SJSA1 (cell line): ENCODE measurements around the gene ITSN1. TPM values are rescaled to one million over a fixed set of nuclear protein-coding genes. Genes with fewer than 3 reads are reported as not detected.

ENCODE experiments used
- DNase-seq, 2 experiments: peaks; one replicate each; pipeline ENCODE4 v3.0.0-alpha.2; 2015 to 2020; ENCODE audit warnings: low spot score in 2 of 2, low read depth in 1 of 2
- H3K27ac ChIP-seq: fragments of 250-450 bp; sonication (Bioruptor Pico); 2 replicates; pipeline ENCODE4 v1.5.1; 2020; ENCODE audit warnings: mild to moderate bottlenecking, moderate library complexity
- H3K27me3 ChIP-seq: fragments of 250-450 bp; sonication (Bioruptor Pico); replicated peaks from 2 replicates; pipeline ENCODE4 v1.5.1; 2020; ENCODE audit warnings: mild to moderate bottlenecking, moderate library complexity
- H3K36me3 ChIP-seq: fragments of 250-450 bp; sonication (Bioruptor Pico); 2 replicates; pipeline ENCODE4 v1.5.1; 2020; ENCODE audit warnings: mild to moderate bottlenecking
- H3K4me1 ChIP-seq: fragments of 250-450 bp; sonication (Bioruptor Pico); replicated peaks from 2 replicates; pipeline ENCODE4 v1.6.1; 2021; ENCODE audit warnings: mild to moderate bottlenecking
- H3K4me3 ChIP-seq: fragments of 250-450 bp; sonication (Bioruptor Pico); 2 replicates; pipeline ENCODE4 v1.5.1; 2020; ENCODE audit warnings: mild to moderate bottlenecking
- H3K9me3 ChIP-seq: fragments of 250-450 bp; sonication (Bioruptor Pico); replicated peaks from 2 replicates; pipeline ENCODE4 v1.5.1; 2020; ENCODE audit warnings: mild to moderate bottlenecking
- total RNA-seq: library from RNA; depleted of rRNA; stranded (reverse); fragments of >200 nt; shearing (Covaris generic); gene quantifications from 2 replicates; pipeline ENCODE4 v1.2.3, GENCODE V29; 2014

The ITSN1 gene
- total RNA-seq, 1 experiment from 2014 or later = 53.2 TPM

DNA sequence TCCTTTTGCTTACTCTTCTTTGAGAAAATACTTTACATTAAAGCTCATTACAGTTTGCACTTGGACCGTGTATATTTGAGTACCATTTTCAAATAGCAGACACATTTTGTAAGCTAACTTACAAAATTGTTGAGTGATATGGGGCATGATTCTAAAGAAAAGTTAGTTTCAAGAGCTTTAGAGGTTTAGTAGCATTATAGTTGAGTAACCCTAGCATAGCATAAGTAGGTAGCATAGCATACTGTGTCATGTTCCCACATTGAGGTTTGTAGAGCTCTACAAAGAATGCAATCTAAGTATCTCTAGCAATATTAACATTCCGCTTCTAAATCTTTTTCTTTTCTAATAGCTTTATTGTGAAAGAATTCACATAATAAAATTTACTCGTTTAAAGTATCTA lies 92.0 kb downstream of the ITSN1 start:
- no peak overlapping the region for H3K4me3 ChIP-seq
- H3K36me3 ChIP-seq = peaks cover 18% of the 10 kb centered on the region
- no peaks in the 10 kb centered on the region for H3K9me3 ChIP-seq
- H3K27ac ChIP-seq = no peak overlapping the region
- no peak for DNase-seq
- H3K27me3 ChIP-seq = no peaks in the 10 kb centered on the region
- H3K4me1 ChIP-seq = no peaks in the 10 kb centered on the region

GRCh38 chr21:33734818-33735217 lies 92.5 kb downstream of the ITSN1 start:
- Histone ChIP-seq H3K36me3 (peaks cover 18% of the 10 kb centered on the region), H3K27ac (no peak overlapping the region), H3K4me3 (no peak overlapping the region), H3K27me3 (no peaks in the 10 kb centered on the region), H3K4me1 (no peaks in the 10 kb centered on the region), H3K9me3 (no peaks in the 10 kb centered on the region)
- DNase-seq = no peak

DNA sequence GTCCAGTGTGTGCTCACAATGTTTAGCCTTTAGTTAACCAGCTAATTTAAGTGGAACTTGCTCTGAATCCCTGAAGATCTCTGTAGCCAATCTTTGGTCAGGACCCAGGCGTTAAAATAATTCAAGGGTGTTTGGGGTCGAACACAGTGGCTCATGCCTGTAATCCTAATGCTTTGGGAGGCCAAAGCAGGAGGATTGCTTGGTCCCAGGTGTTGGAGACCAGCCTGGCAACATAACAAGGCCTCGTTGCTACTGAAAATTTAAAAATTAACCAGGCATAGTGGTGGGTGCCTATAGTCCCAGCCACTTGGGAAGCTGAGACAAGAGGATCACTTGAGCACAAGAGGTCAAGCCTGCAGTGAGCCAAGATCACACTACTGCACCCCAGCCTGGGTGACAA lies 94.3 kb downstream of the ITSN1 start:
- Histone ChIP-seq H3K4me1 (peaks cover 6% of the 10 kb centered on the region; the same call in 1 of the 2 replicates), H3K27ac (no peak overlapping the region), H3K4me3 (no peak overlapping the region), H3K9me3 (no peaks in the 10 kb centered on the region), H3K27me3 (no peaks in the 10 kb centered on the region), H3K36me3 (peaks cover 11% of the 10 kb centered on the region)
- DNase-seq = no peak

- H3K27me3 ChIP-seq = no peaks in the 10 kb centered on the region
- no peaks in the 10 kb centered on the region for H3K9me3 ChIP-seq
- H3K4me3 ChIP-seq = no peak overlapping the region
- no peak overlapping the region for H3K27ac ChIP-seq
- peaks cover 6% of the 10 kb centered on the region; the same call in 1 of the 2 replicates for H3K4me1 ChIP-seq
- peaks cover 19% of the 10 kb centered on the region for H3K36me3 ChIP-seq
- no peak for DNase-seq
Measured at GRCh38 chr21:33739701-33740100, 97.4 kb downstream of the ITSN1 start.

DNA sequence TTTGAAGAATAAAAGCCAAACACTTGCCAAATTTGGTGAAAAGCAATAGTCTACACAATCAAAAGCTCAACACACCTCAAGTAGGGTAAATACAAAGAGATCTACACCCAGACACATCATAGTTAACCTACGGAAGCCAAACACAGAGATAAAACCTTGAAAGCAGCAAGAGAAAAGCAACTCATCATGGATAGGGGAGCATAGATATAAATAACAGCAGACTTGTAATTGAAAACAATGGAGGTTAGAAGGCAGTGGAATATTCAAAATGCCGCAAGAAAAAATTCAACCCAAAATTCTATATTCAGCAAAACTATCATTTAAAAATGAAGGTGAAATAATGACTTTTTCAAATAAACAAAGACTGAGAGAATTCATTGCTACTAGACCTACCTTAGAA lies 105.1 kb downstream of the ITSN1 start:
- H3K27ac ChIP-seq = no peak overlapping the region
- no peaks in the 10 kb centered on the region for H3K4me1 ChIP-seq
- peaks cover 10% of the 10 kb centered on the region; the same call in 1 of the 2 replicates for H3K9me3 ChIP-seq
- DNase-seq = no peak
- H3K36me3 ChIP-seq = peaks cover 57% of the 10 kb centered on the region
- H3K4me3 ChIP-seq = no peak overlapping the region
- no peaks in the 10 kb centered on the region for H3K27me3 ChIP-seq

GRCh38 chr21:33748903-33749302 lies 106.6 kb downstream of the ITSN1 start:
- H3K27me3 ChIP-seq = no peaks in the 10 kb centered on the region
- H3K4me3 ChIP-seq = no peak overlapping the region
- H3K36me3 ChIP-seq = peaks cover 63% of the 10 kb centered on the region
- DNase-seq = no peak
- H3K4me1 ChIP-seq = no peaks in the 10 kb centered on the region
- no peak overlapping the region for H3K27ac ChIP-seq
- peaks cover 10% of the 10 kb centered on the region; the same call in 1 of the 2 replicates for H3K9me3 ChIP-seq

DNA sequence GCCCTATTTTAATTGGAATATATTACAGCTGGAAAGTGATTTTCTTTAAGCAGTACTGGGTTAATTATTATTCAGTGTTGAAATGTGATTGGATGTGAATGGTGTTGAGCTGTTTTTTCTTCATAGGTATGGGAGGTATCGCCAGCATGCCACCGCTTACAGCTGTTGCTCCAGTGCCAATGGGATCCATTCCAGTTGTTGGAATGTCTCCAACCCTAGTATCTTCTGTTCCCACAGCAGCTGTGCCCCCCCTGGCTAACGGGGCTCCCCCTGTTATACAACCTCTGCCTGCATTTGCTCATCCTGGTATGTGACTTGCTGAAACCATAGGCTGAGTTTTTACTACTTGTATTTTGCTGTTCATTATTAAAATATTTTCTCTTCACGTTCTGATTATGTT lies 107.7 kb downstream of the ITSN1 start:
- no peak overlapping the region for H3K4me3 ChIP-seq
- H3K27ac ChIP-seq = no peak overlapping the region
- DNase-seq = no peak

DNA sequence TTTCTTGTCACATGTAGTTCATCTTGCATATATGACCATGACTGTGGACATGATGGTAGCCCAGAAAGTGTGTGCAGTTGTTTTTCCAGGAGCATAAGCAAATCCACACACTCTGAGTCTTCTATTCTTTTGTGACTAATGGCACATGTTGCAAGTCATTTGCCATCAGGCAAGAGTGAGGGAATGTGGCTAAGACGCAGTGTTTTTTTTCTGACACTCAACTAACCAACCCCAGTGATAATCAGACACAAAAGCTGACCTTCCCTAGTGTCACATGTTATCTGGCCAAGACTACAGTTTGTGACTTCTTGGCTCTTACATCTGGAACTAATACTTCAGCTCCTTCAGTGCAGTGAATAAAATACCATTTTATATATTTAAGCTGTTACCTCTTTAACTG lies 108.8 kb downstream of the ITSN1 start:
- H3K27ac ChIP-seq = no peak overlapping the region
- no peaks in the 10 kb centered on the region for H3K27me3 ChIP-seq
- no peaks in the 10 kb centered on the region for H3K4me1 ChIP-seq
- no peak overlapping the region for H3K4me3 ChIP-seq
- no peak for DNase-seq
- H3K36me3 ChIP-seq = peaks cover 54% of the 10 kb centered on the region
- peaks cover 7% of the 10 kb centered on the region; the same call in 1 of the 2 replicates for H3K9me3 ChIP-seq

More for the DNA sequence above, 107.7 kb downstream of the ITSN1 start:
- Histone ChIP-seq H3K36me3 (peaks cover 57% of the 10 kb centered on the region), H3K27me3 (no peaks in the 10 kb centered on the region), H3K9me3 (peaks cover 10% of the 10 kb centered on the region; the same call in 1 of the 2 replicates), H3K4me1 (no peaks in the 10 kb centered on the region)

DNA sequence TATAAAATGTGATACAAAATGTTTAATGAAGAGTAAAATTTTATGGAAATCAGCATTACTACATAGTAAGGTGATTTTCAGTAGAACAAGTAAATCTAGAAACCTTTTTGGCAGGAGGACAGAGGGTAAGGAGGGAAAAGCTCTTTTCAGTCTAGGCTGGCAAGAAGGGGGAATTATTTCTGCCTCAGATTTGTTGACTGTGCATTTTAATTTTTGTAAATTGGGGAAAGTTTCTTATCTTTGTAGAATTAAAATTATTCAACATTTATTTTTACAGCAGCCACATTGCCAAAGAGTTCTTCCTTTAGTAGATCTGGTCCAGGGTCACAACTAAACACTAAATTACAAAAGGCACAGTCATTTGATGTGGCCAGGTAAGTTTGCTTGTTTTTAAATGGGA lies 109.2 kb downstream of the ITSN1 start:
- no peak for DNase-seq
- no peak overlapping the region for H3K4me3 ChIP-seq
- H3K27me3 ChIP-seq = no peaks in the 10 kb centered on the region
- H3K27ac ChIP-seq = no peak overlapping the region
- H3K9me3 ChIP-seq = peaks cover 7% of the 10 kb centered on the region; the same call in 1 of the 2 replicates
- peaks cover 50% of the 10 kb centered on the region for H3K36me3 ChIP-seq
- no peaks in the 10 kb centered on the region for H3K4me1 ChIP-seq

DNA sequence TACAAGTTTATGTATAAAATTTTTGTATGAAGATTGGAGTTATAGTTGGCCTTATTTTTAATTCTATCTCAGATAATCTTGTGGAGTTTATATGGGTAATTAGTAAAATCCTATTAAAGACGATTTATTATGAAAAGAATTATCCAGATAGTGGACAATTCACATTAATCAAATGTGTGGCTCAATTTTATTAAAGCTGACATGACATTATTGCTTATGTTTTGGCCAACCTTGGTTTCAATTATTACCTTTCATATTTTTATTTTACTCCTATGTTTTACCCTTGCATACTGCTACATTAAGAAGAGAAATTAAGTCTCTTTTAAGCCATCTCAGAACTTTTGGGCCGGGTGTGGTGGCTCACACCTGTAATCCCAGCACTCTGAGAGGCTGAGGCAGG lies 110.0 kb downstream of the ITSN1 start:
- Histone ChIP-seq H3K4me1 (no peaks in the 10 kb centered on the region), H3K36me3 (peaks cover 43% of the 10 kb centered on the region), H3K9me3 (peaks cover 2% of the 10 kb centered on the region; the same call in 1 of the 2 replicates), H3K27me3 (no peaks in the 10 kb centered on the region), H3K4me3 (no peak overlapping the region), H3K27ac (no peak overlapping the region)
- no peak for DNase-seq

- H3K27ac ChIP-seq = no peak overlapping the region
- peaks cover 37% of the 10 kb centered on the region for H3K36me3 ChIP-seq
- H3K27me3 ChIP-seq = no peaks in the 10 kb centered on the region
- peaks cover 3% of the 10 kb centered on the region for H3K4me1 ChIP-seq
- no peaks in the 10 kb centered on the region for H3K9me3 ChIP-seq
- no peak for DNase-seq
- H3K4me3 ChIP-seq = no peak overlapping the region
Measured at GRCh38 chr21:33753886-33754285, 111.6 kb downstream of the ITSN1 start.

DNA sequence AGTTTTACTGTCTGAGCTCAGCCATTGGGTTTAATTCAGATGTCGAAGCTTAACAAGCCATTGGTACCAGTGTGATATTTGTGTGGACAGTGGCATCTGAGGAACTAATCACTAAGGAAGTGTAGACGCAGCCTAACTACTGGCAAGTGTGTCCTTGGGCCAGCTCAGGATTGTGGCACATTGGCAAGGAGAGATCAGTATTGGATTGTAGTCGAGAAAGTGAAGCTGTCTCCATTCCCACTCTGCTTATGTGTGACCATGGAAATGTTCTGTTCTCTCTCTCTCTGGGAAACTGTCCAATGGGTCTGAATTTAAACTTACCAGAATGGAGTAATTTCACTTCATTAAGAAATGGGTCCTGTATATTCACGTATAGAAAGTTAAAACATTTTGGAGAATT lies 112.2 kb downstream of the ITSN1 start:
- DNase-seq = no peak
- H3K9me3 ChIP-seq = no peaks in the 10 kb centered on the region
- H3K27me3 ChIP-seq = no peaks in the 10 kb centered on the region

DNA sequence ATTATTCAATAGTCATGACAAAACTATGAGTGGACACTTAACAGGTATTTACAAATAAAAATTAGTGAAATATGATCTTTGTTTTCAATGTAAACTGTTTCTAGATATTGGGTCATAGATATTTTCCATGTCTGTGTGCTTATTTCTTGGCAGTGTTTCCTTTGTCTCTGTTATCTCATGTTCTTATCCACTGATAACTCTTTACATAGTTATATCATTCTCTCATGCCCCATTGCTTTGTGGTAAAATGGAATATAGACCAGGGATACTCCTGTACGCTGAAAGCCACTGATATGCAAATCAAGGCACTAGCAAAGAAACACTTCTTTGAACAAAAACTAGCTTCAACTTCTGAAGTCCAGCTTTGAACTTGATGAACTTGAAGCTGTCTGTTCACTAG lies 113.1 kb downstream of the ITSN1 start:
- Histone ChIP-seq H3K27me3 (no peaks in the 10 kb centered on the region), H3K4me3 (no peak overlapping the region), H3K36me3 (peaks cover 32% of the 10 kb centered on the region), H3K27ac (no peak overlapping the region), H3K9me3 (no peaks in the 10 kb centered on the region), H3K4me1 (peaks cover 18% of the 10 kb centered on the region)
- no peak for DNase-seq

More for the DNA sequence above, 112.2 kb downstream of the ITSN1 start:
- Histone ChIP-seq H3K27ac (no peak overlapping the region), H3K36me3 (peaks cover 40% of the 10 kb centered on the region), H3K4me3 (no peak overlapping the region), H3K4me1 (peaks cover 9% of the 10 kb centered on the region)

GRCh38 chr21:33760641-33761440 lies 118.5 kb downstream of the ITSN1 start:
- Histone ChIP-seq H3K9me3 (no peaks in the 10 kb centered on the region), H3K27ac (peak overlapping the region; percentile 89), H3K4me3 (no peak overlapping the region), H3K4me1 (peaks cover 38% of the 10 kb centered on the region), H3K36me3 (peaks cover 9% of the 10 kb centered on the region), H3K27me3 (no peaks in the 10 kb centered on the region)
- peak; percentile 74 to 92 for DNase-seq
